CD4-positive, alpha-beta T cell treated with Interleukin-6 for 4 hours (primary cell): ENCODE results near the gene CENPC.
"Not testable (repeated sequence)": the region's sequence is repeated elsewhere in the genome, so short reads cannot be mapped to it uniquely, and the experiment has no call there.

ENCODE experiments used
- DNase-seq: peaks from one replicate; pipeline ENCODE4 v3.0.0-alpha.2; 2020; ENCODE audit warnings: mixed read lengths

The CENPC gene, protein sequence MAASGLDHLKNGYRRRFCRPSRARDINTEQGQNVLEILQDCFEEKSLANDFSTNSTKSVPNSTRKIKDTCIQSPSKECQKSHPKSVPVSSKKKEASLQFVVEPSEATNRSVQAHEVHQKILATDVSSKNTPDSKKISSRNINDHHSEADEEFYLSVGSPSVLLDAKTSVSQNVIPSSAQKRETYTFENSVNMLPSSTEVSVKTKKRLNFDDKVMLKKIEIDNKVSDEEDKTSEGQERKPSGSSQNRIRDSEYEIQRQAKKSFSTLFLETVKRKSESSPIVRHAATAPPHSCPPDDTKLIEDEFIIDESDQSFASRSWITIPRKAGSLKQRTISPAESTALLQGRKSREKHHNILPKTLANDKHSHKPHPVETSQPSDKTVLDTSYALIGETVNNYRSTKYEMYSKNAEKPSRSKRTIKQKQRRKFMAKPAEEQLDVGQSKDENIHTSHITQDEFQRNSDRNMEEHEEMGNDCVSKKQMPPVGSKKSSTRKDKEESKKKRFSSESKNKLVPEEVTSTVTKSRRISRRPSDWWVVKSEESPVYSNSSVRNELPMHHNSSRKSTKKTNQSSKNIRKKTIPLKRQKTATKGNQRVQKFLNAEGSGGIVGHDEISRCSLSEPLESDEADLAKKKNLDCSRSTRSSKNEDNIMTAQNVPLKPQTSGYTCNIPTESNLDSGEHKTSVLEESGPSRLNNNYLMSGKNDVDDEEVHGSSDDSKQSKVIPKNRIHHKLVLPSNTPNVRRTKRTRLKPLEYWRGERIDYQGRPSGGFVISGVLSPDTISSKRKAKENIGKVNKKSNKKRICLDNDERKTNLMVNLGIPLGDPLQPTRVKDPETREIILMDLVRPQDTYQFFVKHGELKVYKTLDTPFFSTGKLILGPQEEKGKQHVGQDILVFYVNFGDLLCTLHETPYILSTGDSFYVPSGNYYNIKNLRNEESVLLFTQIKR

DNA sequence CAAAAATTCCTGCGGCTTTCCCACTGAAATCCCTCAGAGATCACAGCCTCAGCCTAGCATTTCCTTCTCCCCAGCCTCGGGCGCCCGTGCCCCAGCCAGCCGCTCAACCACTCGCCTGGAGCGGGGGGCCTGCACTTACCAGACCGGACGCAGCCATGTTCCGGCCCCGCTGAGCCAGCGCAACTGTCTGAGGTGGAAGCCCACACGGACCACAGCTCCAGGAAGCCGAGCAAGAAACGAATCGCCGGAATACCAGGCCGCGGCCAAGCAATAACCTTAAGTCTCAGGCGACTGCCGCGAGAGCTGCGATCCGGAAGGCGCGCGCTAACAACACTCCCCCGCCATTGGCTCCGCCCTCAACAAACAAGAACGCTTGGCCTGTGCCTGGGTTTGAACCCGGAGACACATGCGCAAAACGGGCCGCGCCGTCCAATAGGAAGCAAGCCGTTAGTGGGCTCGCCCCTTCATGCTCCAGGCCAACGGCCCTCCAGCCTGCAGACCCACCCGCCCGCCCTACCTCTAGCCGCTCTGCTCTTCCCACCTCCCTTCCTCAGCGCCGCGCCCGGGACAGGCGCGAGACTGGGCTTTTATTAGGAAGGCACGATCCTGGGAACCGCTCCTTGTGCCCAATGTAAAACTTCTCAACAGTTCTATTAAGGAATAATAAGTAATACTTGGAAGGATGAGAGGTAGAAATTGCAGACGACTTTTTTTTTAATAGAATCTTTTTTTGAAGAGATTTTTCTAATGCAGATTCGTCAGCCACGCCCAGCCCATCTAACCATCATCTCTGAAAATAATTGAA, at the start of gene CENPC:
Gene CENPC (minus strand): TSS at position 305 of the 805 bp plus-strand sequence. CDS start 148 bp downstream, at position 157.
- peak; percentile 94 for DNase-seq

DNA sequence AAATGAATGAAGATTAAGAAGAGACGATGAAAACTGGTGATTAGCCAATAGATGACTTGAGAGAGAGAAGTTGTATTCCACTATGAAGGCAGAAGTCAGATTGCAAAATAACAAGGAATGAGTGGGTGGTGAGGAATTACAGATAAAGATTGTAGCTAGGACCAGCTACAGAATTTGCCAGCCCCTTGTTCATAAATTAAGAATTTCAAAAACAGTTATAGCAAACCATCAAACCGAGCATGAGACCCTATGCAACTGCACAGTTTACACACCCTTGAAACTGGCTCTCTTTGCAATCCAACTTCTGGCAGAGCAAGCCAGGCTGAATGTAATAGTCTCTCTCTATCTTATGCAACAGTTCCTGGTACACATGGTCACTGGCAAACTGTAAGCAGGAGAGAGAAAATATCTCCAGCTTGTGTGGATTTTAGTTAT, 48.5 kb upstream of the CENPC start:
- DNase-seq, result no peak

DNA sequence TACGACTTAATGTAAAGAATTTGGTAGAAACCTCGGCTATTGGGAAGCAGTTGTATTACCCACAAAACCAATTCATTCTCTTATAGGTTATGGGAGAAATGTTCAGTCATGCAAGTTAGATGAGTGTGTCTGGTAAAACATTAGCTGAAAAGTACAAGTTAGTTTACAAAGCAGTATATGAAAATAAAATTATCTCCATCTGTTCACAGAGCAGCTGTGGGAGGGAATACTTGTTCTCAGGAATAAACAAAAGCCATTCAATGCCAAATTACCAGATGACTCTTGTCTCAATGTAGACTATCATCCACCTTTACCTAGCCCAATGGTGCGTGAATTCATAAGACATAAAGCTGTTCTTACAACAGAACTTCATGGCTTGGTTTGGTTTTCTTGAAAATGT, 41.9 kb upstream of the CENPC start:
- no peak for DNase-seq

DNA sequence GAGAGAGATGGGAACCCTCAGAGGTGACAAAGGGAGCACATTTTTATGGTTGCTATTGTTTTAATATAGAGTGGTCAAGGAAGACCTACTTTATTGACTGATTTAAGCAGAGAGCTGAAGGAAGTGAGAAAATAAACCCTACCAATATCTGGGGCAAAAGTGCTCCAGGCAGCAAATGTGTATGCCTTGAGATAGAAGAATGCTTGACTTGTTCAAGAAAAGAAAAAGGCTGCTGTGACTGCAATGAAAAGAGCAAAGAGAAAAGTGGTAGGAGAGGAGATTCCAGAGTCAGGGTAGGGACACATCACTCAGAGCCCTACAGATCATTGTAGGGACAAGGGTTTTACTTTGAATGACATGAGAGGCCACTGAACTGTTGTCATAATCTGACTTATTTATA, 39.2 kb upstream of the CENPC start:
- DNase-seq, result no peak

DNA sequence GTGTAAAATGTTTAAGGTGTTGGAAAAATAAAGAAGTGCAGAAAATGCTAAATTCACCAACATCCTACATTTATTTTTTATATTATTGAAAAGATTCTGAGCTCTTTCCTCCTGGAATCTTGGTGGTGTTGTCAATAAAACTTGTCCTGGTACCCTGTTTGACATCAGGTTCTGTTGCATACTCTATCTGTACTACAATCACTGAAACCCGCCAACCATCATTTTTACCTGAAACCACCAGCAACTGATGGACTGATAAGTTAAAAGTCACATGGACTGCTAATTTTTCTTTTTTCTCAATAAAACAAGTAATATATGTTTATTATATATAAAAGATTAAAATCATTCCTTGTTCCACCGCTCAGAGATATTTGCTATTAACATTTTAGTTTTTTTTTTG, 36.6 kb upstream of the CENPC start:
- no peak for DNase-seq

DNA sequence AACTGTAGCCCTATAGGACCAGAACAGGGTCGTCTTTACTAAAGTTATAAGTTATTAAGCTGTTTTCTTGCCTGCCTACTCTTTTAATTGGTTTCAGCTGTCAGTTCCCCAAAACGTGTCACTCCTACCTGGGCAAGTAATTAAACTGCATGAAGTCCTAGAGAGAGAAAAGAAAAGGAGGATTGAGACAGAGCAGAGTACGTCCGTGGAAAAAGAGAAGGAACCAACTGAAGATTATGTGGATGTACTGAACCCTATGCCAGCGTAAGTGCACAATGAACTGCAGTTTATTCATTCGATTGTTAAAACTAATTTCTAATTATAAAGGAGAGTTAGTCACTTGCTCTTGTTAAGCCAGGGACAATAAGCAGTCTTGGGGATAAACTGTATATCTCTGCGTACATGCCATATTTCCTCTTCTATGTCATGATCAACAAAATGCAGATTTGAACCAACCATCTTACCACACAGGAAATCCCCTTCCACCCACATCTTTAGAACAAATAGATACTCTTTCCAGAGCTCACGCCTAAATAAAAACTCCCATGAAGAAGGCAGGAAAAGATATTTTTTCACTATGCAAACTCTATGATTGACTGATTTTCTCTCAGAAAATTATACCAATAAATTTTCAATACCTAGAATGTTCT, 36.0 kb upstream of the CENPC start:
- no peak for DNase-seq

DNA sequence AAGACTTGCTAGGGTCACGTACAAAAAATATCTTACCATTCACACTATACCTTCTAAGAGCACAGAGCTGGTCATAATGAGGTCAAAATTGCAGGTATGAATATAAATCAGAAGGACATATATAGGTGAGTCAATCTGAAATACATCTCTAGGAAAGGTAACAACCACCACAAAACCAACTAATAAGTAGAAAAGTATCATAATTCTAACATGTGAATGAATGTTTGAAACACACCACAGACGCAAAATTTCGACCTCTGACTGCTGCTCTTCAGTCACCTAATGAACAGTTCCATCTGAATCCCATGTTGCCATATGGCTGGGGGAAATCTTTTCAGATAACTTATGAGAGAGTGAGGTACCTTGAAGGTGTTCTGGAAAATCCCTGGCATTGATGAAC, 35.3 kb upstream of the CENPC start:
- DNase-seq, result no peak

DNA sequence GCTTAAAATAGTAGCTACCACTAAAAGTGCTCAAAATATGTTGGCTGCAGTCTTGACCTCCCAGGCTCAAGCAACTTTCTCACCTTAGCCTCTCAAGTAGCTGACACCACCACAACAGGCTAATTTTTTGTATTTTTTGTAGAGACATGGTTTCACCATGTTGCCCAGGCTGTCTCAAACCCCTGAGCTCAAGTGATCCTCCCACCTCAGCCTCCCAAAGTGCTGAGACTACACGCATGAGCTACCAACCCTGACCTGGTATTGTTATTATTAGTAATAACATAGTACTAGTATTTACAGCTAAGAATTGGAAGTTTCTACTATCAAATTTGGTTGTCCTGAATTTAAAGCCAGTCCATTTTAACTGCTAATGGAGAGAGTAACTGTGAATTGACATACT, 31.2 kb upstream of the CENPC start:
- DNase-seq, result no peak

DNA sequence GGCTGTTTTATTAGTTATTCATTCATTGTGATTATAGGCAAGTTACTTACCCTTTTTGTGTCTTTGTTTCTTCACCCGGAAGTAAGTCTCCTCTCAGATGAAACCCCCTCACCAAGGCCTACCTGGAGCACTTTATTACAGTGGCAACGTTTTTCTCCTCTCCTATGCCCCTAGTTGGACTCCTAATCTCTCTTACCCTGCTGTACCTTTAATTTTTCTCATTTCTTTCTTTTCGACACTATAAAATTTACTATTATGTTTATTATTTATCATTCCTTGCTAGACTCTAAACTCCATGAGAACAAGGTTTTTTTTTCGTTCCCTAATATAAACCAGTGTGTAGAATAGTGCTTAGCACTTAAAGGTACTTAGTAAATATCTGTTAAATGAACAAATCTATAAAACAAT, 30.8 kb upstream of the CENPC start:
- no peak for DNase-seq

DNA sequence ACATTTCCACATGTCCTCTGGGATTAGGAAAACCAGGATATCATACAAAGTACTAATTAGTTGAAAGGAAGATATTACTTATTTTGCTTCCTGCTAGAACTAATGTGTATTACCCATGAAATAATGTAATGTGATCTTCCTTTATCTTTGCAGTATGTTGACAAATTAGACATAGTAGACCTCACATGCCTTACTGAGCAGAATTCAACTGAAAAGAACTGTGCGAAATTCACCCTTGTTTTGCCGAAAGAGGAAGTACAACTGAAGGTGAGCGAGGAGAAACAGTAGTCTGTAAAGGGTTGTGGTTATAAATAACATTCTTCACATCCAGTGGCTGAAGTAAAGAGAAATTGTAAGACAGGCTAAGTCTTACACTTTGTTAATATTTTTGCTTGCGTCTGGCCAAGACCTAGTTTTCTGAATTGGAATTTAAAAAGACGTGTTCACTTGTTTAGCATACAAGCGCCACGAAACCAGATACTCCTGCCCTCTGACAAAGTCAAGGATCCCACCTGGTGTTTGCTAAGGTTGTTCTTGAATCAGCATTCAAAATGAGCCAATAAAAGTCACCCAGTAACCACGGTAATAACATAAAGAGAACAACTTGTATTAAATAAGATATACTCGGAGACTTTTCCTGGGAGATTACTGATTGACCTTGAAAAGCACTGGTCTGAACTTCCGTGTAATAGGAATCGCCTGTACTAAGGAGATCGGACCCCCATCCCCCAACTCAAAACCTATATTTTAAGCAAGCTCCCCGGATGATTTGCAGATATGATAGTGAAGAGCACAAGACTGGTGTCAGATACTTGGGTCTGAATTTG, 30.1 kb upstream of the CENPC start:
- DNase-seq, result no peak

DNA sequence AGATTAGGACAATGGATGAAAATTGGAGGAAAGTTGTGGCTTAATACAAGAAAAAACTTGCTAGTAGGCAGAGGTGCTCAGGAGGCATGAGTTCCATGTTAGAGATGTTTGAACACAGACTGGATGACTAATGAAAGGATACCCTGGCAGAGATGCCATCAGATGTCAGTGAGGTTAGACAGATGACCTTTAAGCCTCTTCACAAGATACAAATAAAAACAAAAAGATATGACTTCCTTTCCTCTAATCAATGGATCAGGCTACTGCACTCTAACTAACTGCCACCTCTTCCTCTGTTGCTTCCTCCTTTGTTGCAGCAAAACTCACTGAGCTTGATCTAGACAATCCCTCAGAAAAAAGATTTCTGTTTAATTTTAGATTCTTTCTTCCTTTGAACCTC, 27.9 kb upstream of the CENPC start:
- no peak for DNase-seq

DNA sequence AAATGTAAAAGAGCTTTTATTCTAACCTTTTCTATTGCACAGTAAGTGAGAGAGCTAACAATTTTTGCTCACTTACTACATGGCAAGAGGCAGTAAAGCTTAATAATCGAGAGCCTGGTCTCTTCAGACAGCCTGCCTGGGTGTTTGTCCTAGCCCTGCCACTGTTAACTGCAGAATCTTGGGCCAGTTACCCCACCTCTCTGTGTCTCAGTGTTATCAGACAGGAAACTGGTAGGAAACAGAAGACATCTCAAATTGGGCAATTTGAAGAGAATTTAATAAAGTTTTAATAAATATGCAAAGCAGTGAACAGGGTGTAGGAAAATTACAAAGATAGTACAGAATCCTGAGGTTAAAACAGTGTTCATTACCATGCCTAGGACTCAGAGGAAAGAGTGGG, 26.7 kb upstream of the CENPC start:
- DNase-seq, result no peak

DNA sequence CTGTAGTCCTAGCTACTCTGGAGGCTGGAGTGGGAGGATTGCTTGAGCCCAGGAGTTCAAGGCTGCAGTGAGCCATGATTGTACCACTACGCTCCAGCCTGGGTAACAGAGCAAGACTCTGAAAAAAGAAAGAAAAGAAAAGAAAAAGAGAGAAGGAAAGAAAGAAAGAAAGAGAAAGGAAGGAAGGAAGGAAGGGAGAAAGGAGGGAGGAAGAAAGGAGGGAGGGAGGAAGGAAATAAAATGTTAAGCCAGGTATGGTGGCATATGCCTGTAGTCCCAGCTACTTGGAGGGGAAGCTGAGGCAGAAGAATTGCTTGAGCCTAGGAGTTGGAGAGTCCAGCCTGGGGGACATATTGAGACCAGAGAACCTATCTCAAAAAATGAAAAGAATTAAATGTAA, 25.2 kb upstream of the CENPC start:
- DNase-seq, result no peak

DNA sequence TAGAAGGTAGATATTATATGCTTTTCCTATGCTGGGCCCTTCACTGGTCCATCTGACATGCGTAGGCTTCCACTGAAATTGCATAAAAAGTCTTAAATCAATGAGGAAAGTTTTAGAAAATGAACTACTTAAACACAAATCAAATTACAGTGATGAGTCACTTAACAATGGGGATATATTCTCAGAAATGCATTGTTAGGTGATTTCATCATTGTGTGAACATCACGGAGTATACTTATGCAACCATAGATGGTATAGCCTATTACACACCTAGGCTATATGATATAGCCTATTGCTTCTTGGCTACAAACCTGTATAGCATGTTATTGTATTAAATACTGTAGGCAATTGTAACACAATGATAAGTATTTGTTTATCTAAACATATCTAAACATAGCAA, 23.5 kb upstream of the CENPC start:
- no peak for DNase-seq

DNA sequence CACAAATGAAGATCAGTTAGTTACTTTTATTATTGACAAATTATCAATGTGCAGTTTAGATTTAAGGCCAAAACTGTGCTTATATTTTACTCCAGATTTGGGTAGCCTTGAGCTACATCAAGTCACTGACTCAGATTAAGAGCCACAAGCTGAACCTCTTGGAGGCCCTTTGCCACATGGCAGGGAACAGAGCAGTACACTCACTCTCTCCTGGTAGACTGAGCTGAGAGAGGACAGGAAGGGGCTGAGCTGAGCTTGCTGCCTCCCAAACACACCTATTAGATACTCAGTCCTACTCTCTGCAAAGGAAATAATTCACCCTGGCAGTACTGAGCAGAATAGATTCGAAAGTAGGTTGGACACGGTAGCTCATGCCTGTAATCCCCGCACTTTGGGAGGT, 21.0 kb upstream of the CENPC start:
- no peak for DNase-seq

DNA sequence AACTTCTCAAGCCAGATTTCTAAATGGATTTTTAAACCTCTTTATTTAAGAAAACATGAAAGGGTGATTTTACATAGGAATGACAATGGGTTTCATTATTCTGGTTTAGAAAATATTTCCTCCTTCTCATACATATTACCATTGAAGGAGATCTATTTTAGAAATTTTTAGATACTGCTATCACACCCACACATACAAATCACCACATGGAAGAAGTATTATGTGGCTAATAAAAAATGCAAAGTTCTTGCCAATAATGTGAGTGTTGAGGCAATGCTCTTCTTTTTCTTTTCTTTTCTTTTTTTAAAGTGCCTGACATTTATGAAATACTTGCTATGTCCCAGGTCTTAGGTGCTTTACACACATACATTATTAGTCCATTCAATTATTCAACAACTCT, 20.0 kb upstream of the CENPC start:
- DNase-seq, result no peak

DNA sequence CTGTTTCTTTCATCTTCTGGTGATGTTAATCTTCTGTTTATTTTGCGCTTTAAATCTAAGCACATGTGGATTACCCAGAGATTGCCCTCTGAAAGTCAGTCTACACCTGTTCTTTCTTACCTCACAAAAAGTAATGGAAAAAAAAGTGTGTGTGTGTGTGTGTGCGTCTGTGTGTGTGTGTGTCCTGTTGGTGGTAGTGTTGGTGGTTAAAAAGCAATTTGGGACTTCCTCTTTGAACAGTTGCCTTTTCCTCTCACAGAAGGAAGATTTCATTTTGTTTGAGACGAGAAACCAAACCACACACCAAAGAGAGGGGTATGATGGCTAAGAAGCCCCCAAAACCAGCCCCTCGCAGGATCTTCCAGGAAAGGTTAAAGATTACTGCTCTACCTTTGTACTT, 13.2 kb upstream of the CENPC start, which contains the start of gene STAP1:
Gene STAP1 (plus strand): TSS at position 235 of the 400 bp plus-strand sequence. CDS start 83 bp downstream, at position 318.
- DNase-seq, result peak; percentile 27

DNA sequence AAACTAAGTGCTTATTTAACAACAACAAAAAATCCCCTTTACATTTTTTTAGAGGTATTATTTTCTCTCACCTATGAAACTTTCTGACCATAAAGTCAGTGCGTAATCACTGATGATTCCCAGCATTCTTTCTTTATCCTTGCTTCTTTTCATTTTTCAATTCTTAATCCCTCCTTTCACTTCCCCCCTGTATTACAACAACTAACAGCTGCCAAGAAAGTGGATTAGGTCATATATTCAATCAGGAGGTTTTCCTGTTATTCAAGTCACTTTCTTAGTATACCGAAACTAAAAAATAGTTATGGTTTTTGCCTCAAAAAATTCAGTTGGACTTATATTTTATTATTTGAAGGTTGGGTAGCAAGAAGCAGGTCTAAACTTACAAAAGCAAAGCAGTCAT, 11.1 kb upstream of the CENPC start:
- DNase-seq, result no peak

DNA sequence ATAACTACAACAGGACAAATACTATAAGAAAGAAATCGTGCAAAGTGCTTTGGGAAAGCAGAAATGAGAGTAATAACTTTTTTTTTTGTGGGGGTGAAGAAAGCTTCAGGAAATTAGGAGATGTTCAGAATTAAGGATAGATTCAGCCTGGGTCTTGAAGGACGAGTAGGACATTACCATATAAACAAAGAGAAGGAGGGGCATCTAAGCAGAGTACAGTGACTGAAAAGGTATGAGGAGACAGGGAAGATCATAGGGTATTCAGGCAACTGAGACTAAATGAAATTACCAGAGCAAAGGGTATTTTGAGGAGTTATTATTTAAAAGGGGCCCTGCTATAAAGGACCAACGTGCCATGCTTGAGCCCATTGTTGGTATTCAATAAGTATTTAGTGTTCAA, 10.1 kb upstream of the CENPC start:
- no peak for DNase-seq

DNA sequence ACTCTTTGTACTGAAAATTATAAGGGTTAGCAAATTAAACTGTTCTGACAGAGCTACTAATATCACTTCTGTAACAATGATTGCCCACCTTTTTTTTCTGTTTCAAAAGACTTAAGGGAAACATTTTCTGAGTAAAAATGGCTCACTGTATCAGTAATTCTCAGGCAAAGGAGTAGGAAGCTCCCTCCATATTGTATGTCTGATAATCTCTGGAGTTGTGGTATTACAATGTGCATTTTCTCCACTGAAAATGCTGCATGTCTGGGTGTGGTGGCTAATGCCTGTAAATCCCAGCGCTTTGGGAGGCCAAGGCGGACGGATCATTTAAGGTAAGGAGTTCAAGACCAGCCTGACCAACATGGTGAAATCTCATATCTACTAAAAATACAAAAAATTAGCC, 8.8 kb upstream of the CENPC start:
- no peak for DNase-seq

DNA sequence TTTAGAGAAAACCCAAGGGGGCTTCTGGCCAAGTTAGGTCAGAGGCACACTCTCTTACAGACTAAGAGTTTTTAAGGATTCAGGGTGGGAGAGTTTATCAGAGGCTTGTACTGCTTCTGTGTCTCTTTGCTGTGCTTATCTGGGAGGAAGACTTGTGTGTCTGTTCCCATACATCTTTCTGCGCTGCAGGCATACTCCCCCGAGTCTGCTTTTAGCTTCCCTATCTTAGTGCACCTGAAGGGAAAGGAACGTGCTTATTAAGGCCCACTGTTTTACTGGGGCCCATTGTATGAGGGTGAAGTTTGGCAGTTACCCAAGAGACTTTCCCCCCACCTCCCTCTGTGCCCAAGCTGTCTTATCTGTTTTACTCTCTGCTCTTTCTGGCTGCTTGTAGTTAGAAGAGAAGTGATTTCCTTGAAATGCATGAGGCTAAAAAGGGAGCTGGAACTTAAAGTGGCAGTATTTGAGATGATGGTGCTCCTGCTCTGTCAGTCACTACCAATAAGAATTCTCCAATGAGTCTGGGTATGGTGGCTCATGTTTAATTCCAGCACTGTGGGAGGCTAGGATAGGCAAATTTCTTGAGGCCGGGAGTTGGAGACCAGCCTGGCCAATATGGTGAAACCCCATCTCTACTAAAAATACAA, 7.0 kb upstream of the CENPC start:
- DNase-seq, result not testable (repeated sequence)
